Thymus (tissue), 11 donors: ENCODE results near the gene FSIP1. TPM values are rescaled to one million over a fixed set of nuclear protein-coding genes. Genes with fewer than 3 reads are reported as not detected.

Source experiments
- DNase-seq, 9 donors: peaks; one replicate each; pipeline ENCODE4 v3.0.0-alpha.2; 2013; ENCODE audit warnings: low spot score in 9 of 9, low read depth in 6 of 9, missing footprints in 1 of 9
- H3K27ac ChIP-seq, 2 donors: one replicate each; pipeline ENCODE4 v1.5.1; 2013; ENCODE audit warnings: control low read depth in 1 of 2, low read depth in 1 of 2, low read length in 1 of 2, mild to moderate bottlenecking in 1 of 2, moderate library complexity in 1 of 2
- H3K27me3 ChIP-seq, 2 donors: one replicate each; pipeline ENCODE4 v1.5.1; 2013; ENCODE audit warnings: low read length in 1 of 2; ENCODE audit not compliant: control insufficient read depth in 2 of 2, insufficient read depth in 1 of 2
- H3K36me3 ChIP-seq, 2 donors: one replicate each; pipeline ENCODE4 v1.5.1; 2013; ENCODE audit warnings: low read length in 1 of 2, mild to moderate bottlenecking in 1 of 2, moderate library complexity in 1 of 2; ENCODE audit not compliant: control insufficient read depth in 2 of 2, insufficient read depth in 2 of 2
- H3K4me1 ChIP-seq, 2 donors: one replicate each; pipeline ENCODE4 v1.5.1; 2013; ENCODE audit warnings: low read length in 2 of 2; ENCODE audit not compliant: control insufficient read depth in 2 of 2, insufficient read depth in 2 of 2
- H3K4me3 ChIP-seq, 2 donors: one replicate each; pipeline ENCODE4 v1.5.1; 2013; ENCODE audit warnings: low read length in 2 of 2, control low read depth in 1 of 2, mild to moderate bottlenecking in 1 of 2
- H3K9me3 ChIP-seq, 2 donors: one replicate each; pipeline ENCODE4 v1.5.1; 2013; ENCODE audit warnings: low read length in 1 of 2, mild to moderate bottlenecking in 1 of 2; ENCODE audit not compliant: control insufficient read depth in 2 of 2, insufficient read depth in 1 of 2
- WGBS: extraction: QIAGEN DNeasy Blood & Tissue Kit; methylation state at CpG from one replicate; pipeline ENCODE4 v1.1.7; 2013; 5-methylcytosine and 5-hydroxymethylcytosine counted together
- polyA plus RNA-seq: library from polyadenylated mRNA; stranded (reverse); fragments of 200-250 nt; gene quantifications from one replicate; pipeline ENCODE4 v1.2.3, GENCODE V29; 2013
- total RNA-seq: library from RNA; stranded (reverse); fragments of 120-200 nt; gene quantifications from one replicate; pipeline ENCODE4 v1.2.4, GENCODE V29; 2013
- donor health status: healthy.

Gene FSIP1
- total and polyA plus RNA-seq, 2 donors = 0.37 to 0.76 TPM

GRCh38 chr15:39661776-39662175, 120.9 kb downstream of the FSIP1 start:
- Histone ChIP-seq H3K27me3 (no peaks in the 10 kb centered on the region), H3K36me3 (no peaks in the 10 kb centered on the region), H3K4me1 (no peaks in the 10 kb centered on the region), H3K27ac (no peak overlapping the region), H3K9me3 (no peaks in the 10 kb centered on the region), H3K4me3 (no peak overlapping the region)
- DNase-seq = no peak

DNA sequence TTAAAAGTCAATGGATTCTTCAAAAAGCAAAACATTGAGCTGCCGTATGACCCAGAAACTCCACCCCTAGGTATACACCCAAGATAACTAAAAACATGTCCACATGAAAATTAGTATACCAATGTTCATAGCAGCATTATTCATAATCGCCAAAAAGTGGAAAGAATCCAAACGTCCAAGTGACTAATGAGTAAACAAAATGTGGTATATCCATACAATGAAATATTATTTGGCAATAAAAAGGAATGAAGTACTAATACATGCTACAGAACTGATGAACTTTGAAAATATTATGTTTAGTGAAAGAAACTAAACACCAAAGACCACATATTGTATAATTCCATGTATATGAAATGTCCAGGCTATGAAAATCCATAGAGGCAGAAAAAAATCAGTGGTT, 123.9 kb downstream of the FSIP1 start:
- Histone ChIP-seq H3K36me3 (no peaks in the 10 kb centered on the region), H3K27me3 (no peaks in the 10 kb centered on the region), H3K4me3 (no peak overlapping the region), H3K4me1 (no peaks in the 10 kb centered on the region), H3K9me3 (no peaks in the 10 kb centered on the region), H3K27ac (no peak overlapping the region)
- WGBS = over 99% methylated on average over 3 of the region's 3 CpGs
- no peak for DNase-seq

DNA sequence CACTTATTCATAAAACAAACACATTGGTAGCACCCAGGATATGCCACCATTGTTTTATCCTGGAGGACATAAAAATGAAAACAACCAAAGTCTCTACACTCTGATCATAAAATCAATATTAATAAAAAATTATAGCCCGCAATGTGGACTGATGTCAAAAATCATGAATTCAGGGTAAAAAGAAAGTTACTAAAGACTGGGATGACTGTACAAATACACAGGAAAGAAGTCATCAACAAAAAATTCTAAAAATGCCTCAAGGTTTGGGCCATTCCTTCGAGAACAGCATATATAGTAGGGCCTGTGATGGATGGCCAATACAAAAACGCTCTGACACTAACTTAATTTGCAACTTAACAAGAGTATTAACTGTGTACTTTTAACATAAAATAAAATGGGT, 125.0 kb downstream of the FSIP1 start:
- 96% methylated on average over 3 of the region's 3 CpGs for WGBS
- Histone ChIP-seq H3K36me3 (no peaks in the 10 kb centered on the region), H3K9me3 (no peaks in the 10 kb centered on the region), H3K4me3 (no peak overlapping the region), H3K27ac (no peak overlapping the region), H3K27me3 (no peaks in the 10 kb centered on the region), H3K4me1 (no peaks in the 10 kb centered on the region)
- DNase-seq = no peak

- DNase-seq = no peak
- Histone ChIP-seq H3K4me1 (no peaks in the 10 kb centered on the region), H3K4me3 (no peak overlapping the region), H3K9me3 (no peaks in the 10 kb centered on the region), H3K27me3 (no peaks in the 10 kb centered on the region), H3K36me3 (no peaks in the 10 kb centered on the region), H3K27ac (no peak overlapping the region)
- WGBS = 94% methylated on average over 1 of the region's 1 CpG
These were observed 125.5 kb downstream of the FSIP1 start for GRCh38 chr15:39657181-39657580.

DNA sequence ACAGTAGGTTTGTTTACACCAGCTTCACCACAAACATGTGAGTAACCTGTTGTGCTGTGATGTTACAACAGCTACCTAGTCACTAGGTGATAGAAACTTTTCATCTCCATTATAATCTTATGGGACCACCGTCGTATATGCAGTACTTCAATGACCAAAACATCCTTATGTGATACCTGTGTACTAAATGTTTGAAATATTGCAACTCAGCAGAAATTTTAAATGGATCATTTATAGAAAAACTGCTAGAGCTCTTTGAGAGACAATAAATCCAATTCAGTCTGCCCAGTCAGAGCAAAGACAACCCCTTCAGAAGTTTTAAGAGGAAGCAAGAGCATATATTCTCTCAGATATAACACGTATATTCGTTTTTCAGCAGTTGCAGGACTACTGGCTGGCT, 128.3 kb downstream of the FSIP1 start:
- Histone ChIP-seq H3K4me1 (no peaks in the 10 kb centered on the region), H3K36me3 (no peaks in the 10 kb centered on the region), H3K27ac (no peak overlapping the region), H3K4me3 (no peak overlapping the region), H3K9me3 (no peaks in the 10 kb centered on the region), H3K27me3 (no peaks in the 10 kb centered on the region)
- WGBS = 99% methylated on average over 4 of the region's 4 CpGs
- no peak for DNase-seq

- no peak for DNase-seq
These were observed 130.8 kb downstream of the FSIP1 start for GRCh38 chr15:39651881-39652280.

GRCh38 chr15:39651295-39651694, 131.3 kb downstream of the FSIP1 start:
- Histone ChIP-seq H3K4me3 (no peak overlapping the region), H3K36me3 (no peaks in the 10 kb centered on the region), H3K4me1 (no peaks in the 10 kb centered on the region), H3K9me3 (no peaks in the 10 kb centered on the region), H3K27ac (no peak overlapping the region), H3K27me3 (no peaks in the 10 kb centered on the region)
- WGBS = 99% methylated on average over 1 of the region's 1 CpG
- no peak for DNase-seq

More at GRCh38 chr15:39651881-39652280, 130.8 kb downstream of the FSIP1 start:
- Histone ChIP-seq H3K4me3 (no peak overlapping the region), H3K36me3 (no peaks in the 10 kb centered on the region), H3K27ac (no peak overlapping the region), H3K4me1 (no peaks in the 10 kb centered on the region), H3K27me3 (no peaks in the 10 kb centered on the region), H3K9me3 (no peaks in the 10 kb centered on the region)
- 94% methylated on average over 1 of the region's 1 CpG for WGBS

DNA sequence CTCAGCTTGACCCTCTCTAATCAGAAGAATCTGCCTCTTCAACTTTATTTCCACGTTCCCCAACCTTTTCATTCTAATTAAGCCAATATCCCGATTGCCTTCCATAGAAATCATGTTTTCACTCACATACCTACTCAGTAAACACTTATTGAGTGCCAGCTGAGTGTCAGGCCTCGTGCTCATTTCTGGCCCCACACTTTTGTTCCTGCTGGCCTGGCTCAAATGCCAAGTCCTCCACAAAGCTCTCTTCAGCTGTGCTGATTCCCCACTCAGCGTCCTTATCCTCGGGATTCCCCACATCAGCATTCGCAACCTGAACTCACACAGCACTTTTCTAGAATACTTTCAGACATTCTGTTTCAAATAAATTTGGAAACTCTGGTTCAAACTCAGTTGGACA, 132.9 kb downstream of the FSIP1 start:
- Histone ChIP-seq H3K27me3 (no peaks in the 10 kb centered on the region), H3K36me3 (no peaks in the 10 kb centered on the region), H3K4me1 (no peaks in the 10 kb centered on the region), H3K4me3 (no peak overlapping the region), H3K9me3 (no peaks in the 10 kb centered on the region), H3K27ac (no peak overlapping the region)
- DNase-seq = no peak
- WGBS = 95% methylated on average over 6 of the region's 6 CpGs

- Histone ChIP-seq H3K9me3 (no peaks in the 10 kb centered on the region), H3K27me3 (no peaks in the 10 kb centered on the region), H3K4me1 (no peaks in the 10 kb centered on the region), H3K4me3 (no peak overlapping the region), H3K36me3 (no peaks in the 10 kb centered on the region), H3K27ac (no peak overlapping the region)
- WGBS = 97% methylated on average over 5 of the region's 5 CpGs
- no peak for DNase-seq
These were observed 136.2 kb downstream of the FSIP1 start for GRCh38 chr15:39646425-39646824.

- no peaks in the 10 kb centered on the region for H3K9me3 ChIP-seq
- WGBS = 96% methylated on average over 2 of the region's 2 CpGs
- H3K4me1 ChIP-seq = no peaks in the 10 kb centered on the region
- H3K27ac ChIP-seq = no peak overlapping the region
- no peaks in the 10 kb centered on the region for H3K27me3 ChIP-seq
- no peaks in the 10 kb centered on the region for H3K36me3 ChIP-seq
- DNase-seq = no peak
- no peak overlapping the region for H3K4me3 ChIP-seq
These were observed 136.7 kb downstream of the FSIP1 start for GRCh38 chr15:39645976-39646257.
